Astrocyte of the spinal cord (primary cell): ENCODE measurements around the gene SLC35F1.

Experiments
- DNase-seq: peaks from one replicate; pipeline ENCODE4 v3.0.0; 2011; ENCODE audit warnings: low read depth, low spot score
- H3K4me3 ChIP-seq: 2 replicates; pipeline ENCODE4 v1.5.1; 2011; ENCODE audit warnings: low read depth, mild to moderate bottlenecking, low read length, moderate library complexity
- in situ Hi-C: cut with HindIII; loops from 2 replicates; pipeline ENCODE4 v1.10.0; 2017; ENCODE audit warnings: low sequenced_read_pairs
- TF ChIP-seq, protein P1 (sequence below): IDR thresholded peaks from 2 replicates; pipeline ENCODE4 v1.5.1; 2012; ENCODE audit warnings: low read depth, mild to moderate bottlenecking, low read length, inconsistent platforms

Gene SLC35F1

DNA sequence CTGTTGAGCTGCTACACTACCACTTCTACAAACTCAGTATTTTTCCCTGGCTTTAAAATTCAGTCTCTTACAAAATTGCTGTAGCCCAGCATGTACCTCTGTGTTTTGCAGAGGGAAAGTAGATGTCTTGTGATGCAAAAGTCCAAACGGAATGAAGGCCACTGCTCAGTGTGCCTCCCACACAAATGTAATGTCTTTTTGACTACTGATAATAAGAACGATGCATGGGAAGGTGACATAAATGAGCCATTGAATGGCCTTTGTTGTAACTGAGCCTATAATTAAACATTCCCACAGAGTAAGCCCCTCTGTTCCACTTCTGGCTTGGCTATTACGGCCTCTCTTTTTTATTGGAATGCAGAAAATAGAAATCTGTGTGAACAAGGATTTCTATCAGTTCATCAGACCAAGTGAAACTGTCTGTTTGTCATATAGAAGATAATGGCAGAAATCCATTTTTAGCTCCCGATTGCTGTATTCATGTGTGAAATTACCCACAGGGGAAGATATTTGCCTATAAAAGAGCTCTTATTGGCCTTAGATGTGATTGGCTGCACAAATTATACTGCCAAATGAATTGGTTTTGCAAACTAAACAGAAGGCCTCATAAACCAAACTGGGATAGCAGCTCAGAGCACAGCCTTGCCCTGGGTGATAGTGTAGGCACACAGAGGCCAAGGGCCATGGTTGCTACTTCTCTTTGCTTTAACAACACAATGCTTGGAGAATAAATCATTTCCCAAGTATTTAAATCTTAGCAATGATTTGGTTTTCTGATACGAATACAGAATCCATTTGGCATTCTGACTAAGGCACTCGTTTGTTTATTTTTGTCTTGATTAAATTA is 399.6 kb downstream of the SLC35F1 start:
- no peak overlapping the region for H3K4me3 ChIP-seq
- in situ Hi-C loops, result no loop called here
- no peak for DNase-seq
- TF ChIP-seq, protein P1, sequence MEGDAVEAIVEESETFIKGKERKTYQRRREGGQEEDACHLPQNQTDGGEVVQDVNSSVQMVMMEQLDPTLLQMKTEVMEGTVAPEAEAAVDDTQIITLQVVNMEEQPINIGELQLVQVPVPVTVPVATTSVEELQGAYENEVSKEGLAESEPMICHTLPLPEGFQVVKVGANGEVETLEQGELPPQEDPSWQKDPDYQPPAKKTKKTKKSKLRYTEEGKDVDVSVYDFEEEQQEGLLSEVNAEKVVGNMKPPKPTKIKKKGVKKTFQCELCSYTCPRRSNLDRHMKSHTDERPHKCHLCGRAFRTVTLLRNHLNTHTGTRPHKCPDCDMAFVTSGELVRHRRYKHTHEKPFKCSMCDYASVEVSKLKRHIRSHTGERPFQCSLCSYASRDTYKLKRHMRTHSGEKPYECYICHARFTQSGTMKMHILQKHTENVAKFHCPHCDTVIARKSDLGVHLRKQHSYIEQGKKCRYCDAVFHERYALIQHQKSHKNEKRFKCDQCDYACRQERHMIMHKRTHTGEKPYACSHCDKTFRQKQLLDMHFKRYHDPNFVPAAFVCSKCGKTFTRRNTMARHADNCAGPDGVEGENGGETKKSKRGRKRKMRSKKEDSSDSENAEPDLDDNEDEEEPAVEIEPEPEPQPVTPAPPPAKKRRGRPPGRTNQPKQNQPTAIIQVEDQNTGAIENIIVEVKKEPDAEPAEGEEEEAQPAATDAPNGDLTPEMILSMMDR, result no peak

DNA sequence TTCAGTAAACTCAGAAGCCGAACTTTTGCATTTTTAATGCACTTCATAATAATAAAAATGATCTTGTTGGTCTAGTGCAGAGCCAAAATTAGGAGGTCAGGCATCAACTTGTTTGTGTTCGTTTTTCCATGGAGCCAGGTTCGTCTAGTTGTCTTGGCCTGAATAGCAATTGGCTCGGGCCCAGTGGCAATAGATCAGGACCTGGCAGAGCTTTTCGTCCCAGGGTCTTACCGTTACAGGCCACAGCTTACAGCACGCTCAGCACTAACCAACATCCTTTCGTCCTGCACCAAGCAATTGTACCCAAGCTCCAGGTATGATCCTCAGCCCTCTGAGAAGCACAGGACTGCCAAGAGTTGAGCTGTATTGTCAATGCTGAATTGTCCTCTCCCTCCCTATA is 400.5 kb downstream of the SLC35F1 start:
- in situ Hi-C loops, result no loop called here
- DNase-seq, result no peak
- TF ChIP-seq, protein P1, result no peak
- H3K4me3 ChIP-seq, result no peak overlapping the region

DNA sequence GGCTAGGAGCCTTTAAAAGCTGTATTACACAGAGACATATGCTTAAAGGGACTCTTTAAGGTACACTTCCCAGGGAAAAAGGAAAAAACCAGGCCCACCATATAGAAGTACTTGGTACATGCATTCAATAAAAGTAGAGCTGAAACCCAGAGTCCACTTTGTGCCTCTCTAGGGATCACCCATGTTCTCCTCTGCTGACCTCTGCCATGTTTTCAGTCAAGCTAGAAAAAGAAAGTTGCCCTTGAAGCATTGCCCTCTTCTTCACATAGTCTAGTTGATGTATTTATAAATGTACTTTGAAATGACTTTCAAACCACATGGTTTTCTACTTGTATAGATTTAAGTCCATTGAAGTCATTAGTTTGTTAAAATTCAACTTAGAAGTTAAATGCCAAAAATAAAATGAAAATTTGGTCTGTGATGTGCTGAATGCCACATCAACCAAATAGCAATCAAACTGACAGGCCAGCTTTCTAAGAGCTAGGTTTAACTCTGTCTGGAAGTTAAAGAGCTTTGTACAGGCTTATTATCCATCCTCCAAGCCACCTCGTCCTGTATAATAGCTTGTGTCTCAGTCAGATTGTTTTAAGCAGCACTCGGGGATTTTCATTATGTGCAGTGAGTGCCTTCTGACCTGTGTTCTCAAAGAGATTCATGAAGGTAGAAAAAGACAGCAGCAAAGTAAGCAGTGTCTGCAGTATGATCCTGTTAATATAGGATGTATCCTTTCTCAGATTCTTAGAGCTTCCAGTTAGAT is 402.5 kb downstream of the SLC35F1 start:
- no peak overlapping the region for H3K4me3 ChIP-seq
- in situ Hi-C loops, result no loop called here
- TF ChIP-seq, protein P1, result no peak
- DNase-seq, result no peak

DNA sequence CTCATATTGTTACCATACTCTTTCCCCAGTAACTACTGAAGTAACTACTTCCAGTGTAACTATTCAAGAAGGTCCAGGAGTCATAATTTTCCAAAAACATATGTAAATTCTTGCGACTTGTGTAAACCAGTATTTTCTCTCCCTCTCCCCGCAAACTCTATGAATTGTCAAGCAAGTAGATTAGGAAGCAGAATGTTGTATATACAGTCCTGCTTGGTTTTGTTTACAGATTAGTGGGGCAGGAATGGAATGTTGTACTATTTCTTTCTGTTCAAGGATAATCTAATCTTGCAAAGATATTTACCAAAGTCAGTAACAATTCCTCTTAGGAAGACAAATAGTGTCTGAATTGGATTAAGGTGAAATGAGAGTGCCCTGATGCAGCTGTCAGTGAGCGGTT is 406.1 kb downstream of the SLC35F1 start:
- no peak overlapping the region for H3K4me3 ChIP-seq
- TF ChIP-seq, protein P1, result no peak
- no peak for DNase-seq
- in situ Hi-C loops, result no loop called here

DNA sequence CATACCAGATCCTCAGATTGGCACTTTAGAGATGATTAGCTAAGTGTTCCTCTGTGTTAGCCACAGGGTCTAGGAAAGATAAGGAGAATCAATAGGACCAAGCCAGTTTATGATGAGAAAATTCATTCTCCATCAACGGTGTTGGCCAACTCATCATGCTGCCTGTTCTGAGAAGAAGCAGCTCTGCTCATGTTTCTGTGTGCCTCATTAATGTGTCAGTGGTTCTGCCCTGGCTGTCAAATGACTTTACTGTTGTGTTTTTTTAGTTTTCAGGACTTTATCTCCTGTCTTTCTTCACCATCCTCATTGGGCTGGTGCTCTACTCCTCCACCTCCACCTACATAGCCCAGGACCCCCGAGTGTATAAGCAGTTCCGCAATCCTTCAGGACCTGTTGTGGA is 406.7 kb downstream of the SLC35F1 start:
- in situ Hi-C loops, result no loop called here
- no peak for DNase-seq
- TF ChIP-seq, protein P1, result no peak
- H3K4me3 ChIP-seq, result no peak overlapping the region

DNA sequence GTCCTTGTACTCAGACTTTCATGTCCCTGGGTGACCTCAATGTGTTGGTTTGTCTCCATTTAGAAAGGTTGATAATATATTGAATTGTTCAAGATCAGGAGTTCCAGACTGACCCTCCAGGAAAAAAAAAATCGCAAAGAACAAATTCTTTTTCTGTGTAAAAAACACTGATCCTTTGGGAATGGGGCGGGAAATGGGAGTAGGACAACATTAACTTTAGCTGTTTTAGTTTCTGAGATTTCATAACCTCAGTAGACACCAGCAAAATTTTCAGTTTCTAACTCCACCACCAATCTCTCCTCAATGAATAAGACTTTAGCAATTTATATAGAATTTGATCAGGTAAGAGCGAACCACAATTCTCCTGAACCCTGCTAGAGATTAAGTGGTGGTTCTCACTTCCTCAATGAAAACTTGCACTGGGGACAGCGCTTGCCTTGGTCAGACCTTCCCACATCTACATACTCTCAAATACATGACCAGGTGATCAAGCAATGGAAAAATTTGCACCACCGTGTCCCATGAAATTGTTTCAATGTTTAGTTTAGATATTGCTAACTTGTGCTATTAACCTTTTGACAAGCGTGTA is 409.8 kb downstream of the SLC35F1 start:
- DNase-seq, result no peak
- in situ Hi-C loops, result no loop called here
- TF ChIP-seq, protein P1, result no peak

More for the DNA sequence above, 409.8 kb downstream of the SLC35F1 start:
- H3K4me3 ChIP-seq, result no peak overlapping the region
